AG09319 (cell line): ENCODE measurements around the gene STIMATE.
A peak's percentile ranks its signal among the peaks of the same experiment; 100 is the strongest.

ENCODE experiments used
- DNase-seq: peaks from one replicate; pipeline ENCODE4 v3.0.0-alpha.2; 2010; ENCODE audit warnings: low read depth; ENCODE audit errors: extremely low read depth
- CTCF ChIP-seq: IDR thresholded peaks from 2 replicates; pipeline ENCODE4 v1.5.1; 2011; ENCODE audit warnings: low read depth, mild to moderate bottlenecking, inconsistent platforms, low read length, moderate library complexity

STIMATE gene

GRCh38 chr3:52879581-52879980 is 17.8 kb downstream of the STIMATE start:
- TF ChIP-seq CTCF: no peak
- DNase-seq: no peak

GRCh38 chr3:52879090-52879489 is 18.3 kb downstream of the STIMATE start:
- no peak for DNase-seq

GRCh38 chr3:52877085-52877484 is 20.3 kb downstream of the STIMATE start:
- TF ChIP-seq CTCF: no peak
- no peak for DNase-seq

More at GRCh38 chr3:52879090-52879489, 18.3 kb downstream of the STIMATE start:
- no peak for TF ChIP-seq CTCF

- no peak for DNase-seq
- no peak for TF ChIP-seq CTCF
Observed at GRCh38 chr3:52874864-52875587, 22.3 kb downstream of the STIMATE start.

- TF ChIP-seq CTCF: no peak
- DNase-seq: no peak
Observed at GRCh38 chr3:52874160-52874701, 23.1 kb downstream of the STIMATE start.

- TF ChIP-seq CTCF: no peak; the same call in 1 of the 2 replicates
- DNase-seq: peak; percentile 42
Observed at GRCh38 chr3:52873433-52874159, 23.8 kb downstream of the STIMATE start.

- no peak for DNase-seq
- no peak for TF ChIP-seq CTCF
Observed at GRCh38 chr3:52872245-52872644, 25.1 kb downstream of the STIMATE start.
